ACC112 (cell line): ENCODE measurements around the gene CEP250.
"Not testable (repeated sequence)": the region's sequence is repeated elsewhere in the genome, so short reads cannot be mapped to it uniquely, and the experiment has no call there.

Source experiments
- H2AFZ ChIP-seq: fragments of 200-600 bp; sonication (generic); one replicate; pipeline ENCODE4 v1.6.0; 2017; ENCODE audit warnings: antibody characterized with exemption, low read length; ENCODE audit not compliant: unreplicated experiment
- H3K27ac ChIP-seq: fragments of 200-600 bp; sonication (generic); 2 replicates; pipeline ENCODE4 v1.5.1; 2014; ENCODE audit warnings: low read depth, mild to moderate bottlenecking, antibody characterized with exemption, low read length, moderate library complexity
- H3K27me3 ChIP-seq: fragments of 200-600 bp; sonication (generic); 2 replicates; pipeline ENCODE4 v1.6.1; 2014; ENCODE audit warnings: mild to moderate bottlenecking, antibody characterized with exemption, low read length, moderate library complexity, mixed read lengths; ENCODE audit not compliant: insufficient read depth
- H3K36me3 ChIP-seq: fragments of 200-600 bp; sonication (generic); 2 replicates; pipeline ENCODE4 v1.6.1; 2016; ENCODE audit warnings: mild to moderate bottlenecking, antibody characterized with exemption, low read length, moderate library complexity, mixed read lengths; ENCODE audit not compliant: insufficient read depth
- H3K4me1 ChIP-seq: fragments of 200-600 bp; sonication (generic); one replicate; pipeline ENCODE4 v1.6.1; 2016; ENCODE audit warnings: low read length, mixed read lengths; ENCODE audit not compliant: insufficient read depth, unreplicated experiment, control insufficient read depth
- H3K4me3 ChIP-seq: fragments of 200-600 bp; sonication (generic); 2 replicates; pipeline ENCODE4 v1.5.1; 2014; ENCODE audit warnings: mild to moderate bottlenecking, low read depth, low read length
- H3K79me2 ChIP-seq: fragments of 200-600 bp; sonication (generic); one replicate; pipeline ENCODE4 v1.6.0; 2016; ENCODE audit warnings: low read length; ENCODE audit not compliant: control insufficient read depth, unreplicated experiment, insufficient read depth

CEP250 gene

GRCh38 chr20:35551503-35551902 is 96.1 kb downstream of the CEP250 start:
- Histone ChIP-seq H2AFZ (no peak overlapping the region), H3K27me3 (no peaks in the 10 kb centered on the region), H3K79me2 (no peaks in the 10 kb centered on the region), H3K4me3 (no peak overlapping the region), H3K36me3 (no peaks in the 10 kb centered on the region), H3K4me1 (no peaks in the 10 kb centered on the region), H3K27ac (no peak overlapping the region)

GRCh38 chr20:35552914-35553313 is 97.5 kb downstream of the CEP250 start:
- Histone ChIP-seq H3K36me3 (peaks cover 5% of the 10 kb centered on the region; the same call in 1 of the 2 replicates), H3K27me3 (no peaks in the 10 kb centered on the region)

GRCh38 chr20:35555461-35555860 is 100.1 kb downstream of the CEP250 start:
- not testable (repeated sequence) for H3K79me2 ChIP-seq, H3K4me3 ChIP-seq, H3K4me1 ChIP-seq, H3K36me3 ChIP-seq, H3K27ac ChIP-seq, H2AFZ ChIP-seq, H3K27me3 ChIP-seq

More at GRCh38 chr20:35552914-35553313, 97.5 kb downstream of the CEP250 start:
- Histone ChIP-seq H3K79me2 (no peaks in the 10 kb centered on the region), H3K4me1 (no peaks in the 10 kb centered on the region), H3K4me3 (no peak overlapping the region), H3K27ac (no peak overlapping the region), H2AFZ (no peak overlapping the region)

- Histone ChIP-seq H3K27me3 (no peaks in the 10 kb centered on the region), H3K79me2 (no peaks in the 10 kb centered on the region), H3K4me3 (no peak overlapping the region), H3K27ac (no peak overlapping the region), H3K36me3 (peaks cover 10% of the 10 kb centered on the region; the same call in 1 of the 2 replicates), H2AFZ (no peak overlapping the region), H3K4me1 (no peaks in the 10 kb centered on the region)
Measured at GRCh38 chr20:35555951-35556645, 100.7 kb downstream of the CEP250 start.

GRCh38 chr20:35556871-35557270 is 101.5 kb downstream of the CEP250 start:
- no peak overlapping the region for H3K27ac ChIP-seq
- H3K79me2 ChIP-seq = no peaks in the 10 kb centered on the region
- peaks cover 10% of the 10 kb centered on the region; the same call in 1 of the 2 replicates for H3K36me3 ChIP-seq
- no peak overlapping the region for H2AFZ ChIP-seq
- H3K4me3 ChIP-seq = no peak overlapping the region
- no peaks in the 10 kb centered on the region for H3K27me3 ChIP-seq
- H3K4me1 ChIP-seq = no peaks in the 10 kb centered on the region

GRCh38 chr20:35558451-35558850 is 103.1 kb downstream of the CEP250 start:
- Histone ChIP-seq H2AFZ (no peak overlapping the region), H3K4me3 (no peak overlapping the region), H3K79me2 (no peaks in the 10 kb centered on the region), H3K36me3 (peaks cover 10% of the 10 kb centered on the region; the same call in 1 of the 2 replicates), H3K4me1 (no peaks in the 10 kb centered on the region), H3K27ac (no peak overlapping the region), H3K27me3 (no peaks in the 10 kb centered on the region)

GRCh38 chr20:35559042-35559693 is 103.8 kb downstream of the CEP250 start:
- Histone ChIP-seq H3K79me2 (no peaks in the 10 kb centered on the region), H3K27me3 (no peaks in the 10 kb centered on the region), H3K27ac (no peak overlapping the region), H3K36me3 (peaks cover 10% of the 10 kb centered on the region; the same call in 1 of the 2 replicates), H3K4me1 (no peaks in the 10 kb centered on the region), H3K4me3 (no peak overlapping the region), H2AFZ (no peak overlapping the region)

GRCh38 chr20:35560105-35560511 is 104.7 kb downstream of the CEP250 start:
- no peaks in the 10 kb centered on the region for H3K27me3 ChIP-seq
- peaks cover 10% of the 10 kb centered on the region; the same call in 1 of the 2 replicates for H3K36me3 ChIP-seq
- H3K79me2 ChIP-seq = no peaks in the 10 kb centered on the region
- no peaks in the 10 kb centered on the region for H3K4me1 ChIP-seq
- no peak overlapping the region for H2AFZ ChIP-seq
- no peak overlapping the region for H3K27ac ChIP-seq
- H3K4me3 ChIP-seq = no peak overlapping the region

GRCh38 chr20:35560541-35560940 is 105.1 kb downstream of the CEP250 start:
- H3K27me3 ChIP-seq = no peaks in the 10 kb centered on the region
- no peak overlapping the region for H3K4me3 ChIP-seq
- H3K27ac ChIP-seq = no peak overlapping the region
- no peaks in the 10 kb centered on the region for H3K4me1 ChIP-seq
- H2AFZ ChIP-seq = no peak overlapping the region
- peaks cover 10% of the 10 kb centered on the region; the same call in 1 of the 2 replicates for H3K36me3 ChIP-seq
- H3K79me2 ChIP-seq = no peaks in the 10 kb centered on the region

GRCh38 chr20:35561268-35561667 is 105.9 kb downstream of the CEP250 start:
- H3K4me3 ChIP-seq = no peak overlapping the region
- no peak overlapping the region for H2AFZ ChIP-seq
- no peak overlapping the region for H3K27ac ChIP-seq
- no peaks in the 10 kb centered on the region for H3K27me3 ChIP-seq
- no peaks in the 10 kb centered on the region for H3K4me1 ChIP-seq
- no peaks in the 10 kb centered on the region for H3K79me2 ChIP-seq
- H3K36me3 ChIP-seq = peaks cover 10% of the 10 kb centered on the region; the same call in 1 of the 2 replicates

GRCh38 chr20:35561671-35562070 is 106.3 kb downstream of the CEP250 start:
- peaks cover 10% of the 10 kb centered on the region; the same call in 1 of the 2 replicates for H3K36me3 ChIP-seq
- no peaks in the 10 kb centered on the region for H3K27me3 ChIP-seq
- no peak overlapping the region for H3K4me3 ChIP-seq
- H2AFZ ChIP-seq = no peak overlapping the region
- H3K79me2 ChIP-seq = no peaks in the 10 kb centered on the region
- H3K4me1 ChIP-seq = no peaks in the 10 kb centered on the region
- H3K27ac ChIP-seq = no peak overlapping the region
